ENCODE measurements around the gene SIL1. TPM values are rescaled to one million over a fixed set of nuclear protein-coding genes. Genes with fewer than 3 reads are reported as not detected.

SIL1 gene
- polyA plus RNA-seq, 2 donors: 27.2 to 31.7 TPM

GRCh38 chr5:139090581-139090980, 107.6 kb downstream of the SIL1 start:
- Histone ChIP-seq H3K4me1 (ENCODE audit: control insufficient read depth in 2 of 2, insufficient read depth in 2 of 2, low read length in 1 of 2) (no peaks in the 10 kb centered on the region), H3K27me3 (ENCODE audit: control insufficient read depth in 1 of 2, insufficient read depth in 2 of 2, low read length in 2 of 2) (no peaks in the 10 kb centered on the region), H3K9me3 (ENCODE audit: control insufficient read depth in 2 of 2, insufficient read depth in 1 of 2, low read depth in 1 of 2, low read length in 1 of 2) (no peaks in the 10 kb centered on the region), H3K27ac (ENCODE audit: low read depth in 2 of 2, low read length in 1 of 2) (no peak overlapping the region), H3K4me3 (ENCODE audit: low read depth in 1 of 2, low read length in 2 of 2) (no peak overlapping the region), H3K36me3 (ENCODE audit: control insufficient read depth in 2 of 2, insufficient read depth in 2 of 2, low read length in 1 of 2) (no peaks in the 10 kb centered on the region)
- 94 to 96% methylated on average over 5 of the region's 5 CpGs for WGBS, 2 donors

- Histone ChIP-seq H3K27me3 (ENCODE audit: control insufficient read depth in 1 of 2, insufficient read depth in 2 of 2, low read length in 2 of 2) (no peaks in the 10 kb centered on the region), H3K9me3 (ENCODE audit: control insufficient read depth in 2 of 2, insufficient read depth in 1 of 2, low read depth in 1 of 2, low read length in 1 of 2) (no peaks in the 10 kb centered on the region), H3K4me1 (ENCODE audit: control insufficient read depth in 2 of 2, insufficient read depth in 2 of 2, low read length in 1 of 2) (no peaks in the 10 kb centered on the region), H3K36me3 (ENCODE audit: control insufficient read depth in 2 of 2, insufficient read depth in 2 of 2, low read length in 1 of 2) (no peaks in the 10 kb centered on the region), H3K4me3 (ENCODE audit: low read depth in 1 of 2, low read length in 2 of 2) (no peak overlapping the region), H3K27ac (ENCODE audit: low read depth in 2 of 2, low read length in 1 of 2) (peak overlapping the region in 1 of 2 donors; percentile 10)
- 46 to 59% methylated on average over 1 of the region's 1 CpG for WGBS, 2 donors
Observed at GRCh38 chr5:139088024-139088423, 110.1 kb downstream of the SIL1 start.

GRCh38 chr5:139082813-139083498, 115.2 kb downstream of the SIL1 start:
- 79 to 87% methylated on average over 2 of the region's 2 CpGs for WGBS, 2 donors
- Histone ChIP-seq H3K27ac (ENCODE audit: low read depth in 2 of 2, low read length in 1 of 2) (no peak overlapping the region), H3K27me3 (ENCODE audit: control insufficient read depth in 1 of 2, insufficient read depth in 2 of 2, low read length in 2 of 2) (no peaks in the 10 kb centered on the region), H3K4me1 (ENCODE audit: control insufficient read depth in 2 of 2, insufficient read depth in 2 of 2, low read length in 1 of 2) (no peaks in the 10 kb centered on the region), H3K4me3 (ENCODE audit: low read depth in 1 of 2, low read length in 2 of 2) (no peak overlapping the region), H3K36me3 (ENCODE audit: control insufficient read depth in 2 of 2, insufficient read depth in 2 of 2, low read length in 1 of 2) (no peaks in the 10 kb centered on the region), H3K9me3 (ENCODE audit: control insufficient read depth in 2 of 2, insufficient read depth in 1 of 2, low read depth in 1 of 2, low read length in 1 of 2) (no peaks in the 10 kb centered on the region)

- no peaks in the 10 kb centered on the region for H3K27me3 ChIP-seq (ENCODE audit: control insufficient read depth in 1 of 2, insufficient read depth in 2 of 2, low read length in 2 of 2)
- no peaks in the 10 kb centered on the region for H3K36me3 ChIP-seq (ENCODE audit: control insufficient read depth in 2 of 2, insufficient read depth in 2 of 2, low read length in 1 of 2)
- H3K4me3 ChIP-seq (ENCODE audit: low read depth in 1 of 2, low read length in 2 of 2): no peak overlapping the region
- no peak overlapping the region for H3K27ac ChIP-seq (ENCODE audit: low read depth in 2 of 2, low read length in 1 of 2)
- WGBS, 2 donors: 83 to 84% methylated on average over 2 of the region's 2 CpGs
- no peaks in the 10 kb centered on the region for H3K4me1 ChIP-seq (ENCODE audit: control insufficient read depth in 2 of 2, insufficient read depth in 2 of 2, low read length in 1 of 2)
- H3K9me3 ChIP-seq (ENCODE audit: control insufficient read depth in 2 of 2, insufficient read depth in 1 of 2, low read depth in 1 of 2, low read length in 1 of 2): no peaks in the 10 kb centered on the region
Observed at GRCh38 chr5:139079991-139080610, 118.1 kb downstream of the SIL1 start.

- WGBS, 2 donors: 92 to 97% methylated on average over 1 of the region's 1 CpG
- Histone ChIP-seq H3K9me3 (ENCODE audit: control insufficient read depth in 2 of 2, insufficient read depth in 1 of 2, low read depth in 1 of 2, low read length in 1 of 2) (no peaks in the 10 kb centered on the region), H3K27me3 (ENCODE audit: control insufficient read depth in 1 of 2, insufficient read depth in 2 of 2, low read length in 2 of 2) (no peaks in the 10 kb centered on the region), H3K4me3 (ENCODE audit: low read depth in 1 of 2, low read length in 2 of 2) (no peak overlapping the region), H3K36me3 (ENCODE audit: control insufficient read depth in 2 of 2, insufficient read depth in 2 of 2, low read length in 1 of 2) (no peaks in the 10 kb centered on the region), H3K27ac (ENCODE audit: low read depth in 2 of 2, low read length in 1 of 2) (no peak overlapping the region), H3K4me1 (ENCODE audit: control insufficient read depth in 2 of 2, insufficient read depth in 2 of 2, low read length in 1 of 2) (no peaks in the 10 kb centered on the region)
Observed at GRCh38 chr5:139079225-139079990, 118.8 kb downstream of the SIL1 start.

- no peaks in the 10 kb centered on the region for H3K9me3 ChIP-seq (ENCODE audit: control insufficient read depth in 2 of 2, insufficient read depth in 1 of 2, low read depth in 1 of 2, low read length in 1 of 2)
- no peak overlapping the region for H3K27ac ChIP-seq (ENCODE audit: low read depth in 2 of 2, low read length in 1 of 2)
- no peaks in the 10 kb centered on the region for H3K36me3 ChIP-seq (ENCODE audit: control insufficient read depth in 2 of 2, insufficient read depth in 2 of 2, low read length in 1 of 2)
- WGBS, 2 donors: 84 to 85% methylated on average over 4 of the region's 4 CpGs
- no peak overlapping the region for H3K4me3 ChIP-seq (ENCODE audit: low read depth in 1 of 2, low read length in 2 of 2)
- H3K27me3 ChIP-seq (ENCODE audit: control insufficient read depth in 1 of 2, insufficient read depth in 2 of 2, low read length in 2 of 2): no peaks in the 10 kb centered on the region
- no peaks in the 10 kb centered on the region for H3K4me1 ChIP-seq (ENCODE audit: control insufficient read depth in 2 of 2, insufficient read depth in 2 of 2, low read length in 1 of 2)
Observed at GRCh38 chr5:139078345-139078744, 119.8 kb downstream of the SIL1 start.

GRCh38 chr5:139077899-139078298, 120.3 kb downstream of the SIL1 start:
- H3K4me3 ChIP-seq (ENCODE audit: low read depth in 1 of 2, low read length in 2 of 2): no peak overlapping the region
- 86 to 94% methylated on average over 1 of the region's 1 CpG for WGBS, 2 donors
- no peaks in the 10 kb centered on the region for H3K9me3 ChIP-seq (ENCODE audit: control insufficient read depth in 2 of 2, insufficient read depth in 1 of 2, low read depth in 1 of 2, low read length in 1 of 2)
- no peaks in the 10 kb centered on the region for H3K27me3 ChIP-seq (ENCODE audit: control insufficient read depth in 1 of 2, insufficient read depth in 2 of 2, low read length in 2 of 2)
- H3K27ac ChIP-seq (ENCODE audit: low read depth in 2 of 2, low read length in 1 of 2): no peak overlapping the region
- no peaks in the 10 kb centered on the region for H3K36me3 ChIP-seq (ENCODE audit: control insufficient read depth in 2 of 2, insufficient read depth in 2 of 2, low read length in 1 of 2)
- H3K4me1 ChIP-seq (ENCODE audit: control insufficient read depth in 2 of 2, insufficient read depth in 2 of 2, low read length in 1 of 2): no peaks in the 10 kb centered on the region

GRCh38 chr5:139076111-139076510, 122.1 kb downstream of the SIL1 start:
- Histone ChIP-seq H3K27ac (ENCODE audit: low read depth in 2 of 2, low read length in 1 of 2) (no peak overlapping the region), H3K27me3 (ENCODE audit: control insufficient read depth in 1 of 2, insufficient read depth in 2 of 2, low read length in 2 of 2) (no peaks in the 10 kb centered on the region), H3K9me3 (ENCODE audit: control insufficient read depth in 2 of 2, insufficient read depth in 1 of 2, low read depth in 1 of 2, low read length in 1 of 2) (no peaks in the 10 kb centered on the region), H3K4me3 (ENCODE audit: low read depth in 1 of 2, low read length in 2 of 2) (no peak overlapping the region), H3K36me3 (ENCODE audit: control insufficient read depth in 2 of 2, insufficient read depth in 2 of 2, low read length in 1 of 2) (no peaks in the 10 kb centered on the region), H3K4me1 (ENCODE audit: control insufficient read depth in 2 of 2, insufficient read depth in 2 of 2, low read length in 1 of 2) (no peaks in the 10 kb centered on the region)
- WGBS, 2 donors: 90 to 92% methylated on average over 1 of the region's 1 CpG

GRCh38 chr5:139075066-139076050, 122.8 kb downstream of the SIL1 start:
- H3K9me3 ChIP-seq (ENCODE audit: control insufficient read depth in 2 of 2, insufficient read depth in 1 of 2, low read depth in 1 of 2, low read length in 1 of 2): no peaks in the 10 kb centered on the region
- H3K36me3 ChIP-seq (ENCODE audit: control insufficient read depth in 2 of 2, insufficient read depth in 2 of 2, low read length in 1 of 2): no peaks in the 10 kb centered on the region
- no peaks in the 10 kb centered on the region for H3K4me1 ChIP-seq (ENCODE audit: control insufficient read depth in 2 of 2, insufficient read depth in 2 of 2, low read length in 1 of 2)
- WGBS, 2 donors: 76 to 84% methylated on average over 8 of the region's 8 CpGs
- no peak overlapping the region for H3K4me3 ChIP-seq (ENCODE audit: low read depth in 1 of 2, low read length in 2 of 2)
- no peak overlapping the region for H3K27ac ChIP-seq (ENCODE audit: low read depth in 2 of 2, low read length in 1 of 2)
- H3K27me3 ChIP-seq (ENCODE audit: control insufficient read depth in 1 of 2, insufficient read depth in 2 of 2, low read length in 2 of 2): no peaks in the 10 kb centered on the region

All from esophagus (tissue), 2 donors.